ENCODE measurements around the gene LRP6.

Gene LRP6

DNA sequence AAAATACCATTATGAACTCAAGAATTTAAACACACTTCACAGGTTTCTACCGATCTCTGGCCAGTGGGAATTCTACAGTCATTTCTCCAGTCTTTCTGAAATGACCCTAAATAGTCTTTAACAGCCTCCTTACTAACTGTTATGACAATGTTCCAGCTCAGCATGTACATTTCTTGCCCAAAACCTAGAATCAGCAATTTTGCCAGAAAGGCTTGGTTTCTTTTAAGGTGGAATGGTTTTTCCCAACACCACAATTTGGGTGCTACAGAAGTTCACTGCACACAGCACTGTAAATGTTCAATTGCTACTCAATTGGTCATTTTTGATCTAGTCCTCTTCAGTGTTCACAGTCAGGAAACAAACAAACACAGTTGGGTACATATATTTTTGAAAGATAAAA, 69.7 kb downstream of the LRP6 start:
- DNase-seq (ENCODE audit: low read depth): no peak

DNA sequence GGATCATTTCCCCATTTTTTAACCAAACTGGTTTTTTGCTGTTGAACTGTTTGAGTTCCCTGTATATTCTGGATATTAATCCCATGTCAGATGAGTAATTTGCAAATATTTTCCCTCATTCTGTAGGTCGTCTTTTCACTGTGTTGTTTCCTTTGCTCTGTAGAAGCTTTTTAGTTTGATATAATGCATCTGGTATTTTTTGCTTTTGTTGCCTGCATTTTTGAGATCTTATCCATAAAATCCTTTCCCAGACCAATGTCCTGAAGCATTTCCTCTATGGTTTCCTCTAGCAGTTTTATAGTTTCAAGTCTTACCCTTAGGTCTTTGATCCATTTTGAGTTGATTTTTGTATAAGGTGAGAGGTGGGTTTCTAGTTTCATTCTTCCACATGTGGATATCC, 71.3 kb downstream of the LRP6 start:
- no peak for TF ChIP-seq CTCF (conservative IDR thresholded peaks at IDR 0.05; ENCODE audit: low read depth, low read length)
- no peak for DNase-seq (ENCODE audit: low read depth)
- no peak overlapping the region for H3K4me3 ChIP-seq (ENCODE audit: low read length)

More for the DNA sequence above, 69.7 kb downstream of the LRP6 start:
- H3K4me3 ChIP-seq (ENCODE audit: low read length): no peak overlapping the region
- TF ChIP-seq CTCF (conservative IDR thresholded peaks at IDR 0.05; ENCODE audit: low read depth, low read length): no peak

- DNase-seq (ENCODE audit: low read depth): no peak
- TF ChIP-seq CTCF (conservative IDR thresholded peaks at IDR 0.05; ENCODE audit: low read depth, low read length): no peak
Observed at GRCh38 chr12:12195081-12195480, 71.8 kb downstream of the LRP6 start.

GRCh38 chr12:12194206-12194605, 72.6 kb downstream of the LRP6 start:
- TF ChIP-seq CTCF (conservative IDR thresholded peaks at IDR 0.05; ENCODE audit: low read depth, low read length): no peak
- H3K4me3 ChIP-seq (ENCODE audit: low read length): no peak overlapping the region
- no peak for DNase-seq (ENCODE audit: low read depth)

More at GRCh38 chr12:12195081-12195480, 71.8 kb downstream of the LRP6 start:
- H3K4me3 ChIP-seq (ENCODE audit: low read length): no peak overlapping the region

DNA sequence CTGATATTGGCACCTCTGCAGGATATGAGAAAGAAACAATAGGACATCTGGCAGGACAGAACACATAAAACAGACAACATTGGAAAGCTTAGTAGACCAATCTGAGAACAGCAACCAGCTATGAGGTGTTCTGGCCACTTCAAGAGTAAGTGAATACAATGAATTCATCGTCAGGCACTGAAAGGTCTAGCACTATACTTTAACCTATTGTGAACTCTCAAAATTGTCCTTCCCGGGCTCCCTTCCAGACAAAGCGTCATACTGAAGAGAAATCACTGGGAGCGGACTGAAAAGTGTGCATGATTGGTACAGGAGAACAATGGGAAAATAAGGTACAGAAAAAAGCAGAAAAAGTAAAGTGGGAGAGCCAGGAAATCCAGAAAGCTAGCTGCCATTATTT, 75.8 kb downstream of the LRP6 start:
- DNase-seq (ENCODE audit: low read depth): no peak
- TF ChIP-seq CTCF (conservative IDR thresholded peaks at IDR 0.05; ENCODE audit: low read depth, low read length): no peak
- no peak overlapping the region for H3K4me3 ChIP-seq (ENCODE audit: low read length)

GRCh38 chr12:12190087-12190809, 76.6 kb downstream of the LRP6 start:
- H3K4me3 ChIP-seq (ENCODE audit: low read length): no peak overlapping the region
- TF ChIP-seq CTCF (conservative IDR thresholded peaks at IDR 0.05; ENCODE audit: low read depth, low read length): no peak
- no peak for DNase-seq (ENCODE audit: low read depth)

GRCh38 chr12:12185414-12185813, 81.4 kb downstream of the LRP6 start:
- no peak for TF ChIP-seq CTCF (conservative IDR thresholded peaks at IDR 0.05; ENCODE audit: low read depth, low read length)
- no peak overlapping the region for H3K4me3 ChIP-seq (ENCODE audit: low read length)
- DNase-seq (ENCODE audit: low read depth): no peak
